GM12891 (cell line): Measurements from ENCODE around the gene RSPH6A.

Experiments used
- PAX5 ChIP-seq: IDR thresholded peaks from 2 replicates; pipeline ENCODE4 v1.6.1; 2011; ENCODE audit warnings: low read length, moderate library complexity, mild to moderate bottlenecking; ENCODE audit not compliant: insufficient read depth, severe bottlenecking
- POLR2A ChIP-seq: IDR thresholded peaks from 2 replicates; pipeline ENCODE4 v1.6.1; 2011; ENCODE audit warnings: low read depth, low read length, control low read depth
- POLR2AphosphoS5 ChIP-seq: IDR thresholded peaks from 2 replicates; pipeline ENCODE4 v1.6.1; 2011; ENCODE audit warnings: low read depth, low read length, control low read depth
- SPI1 ChIP-seq: IDR thresholded peaks from 2 replicates; pipeline ENCODE4 v1.6.1; 2011; ENCODE audit warnings: low read depth, low read length, control low read depth
- TAF1 ChIP-seq: IDR thresholded peaks from 2 replicates; pipeline ENCODE4 v1.6.1; 2011; ENCODE audit warnings: low read depth, low read length, control low read depth

- TF ChIP-seq POLR2A: no peak
- no peak for TF ChIP-seq TAF1
- TF ChIP-seq POLR2AphosphoS5: no peak
- no peak for TF ChIP-seq SPI1
- TF ChIP-seq PAX5: no peak
These were observed 67.6 kb downstream of the RSPH6A start for GRCh38 chr19:45747513-45747912.
